IMR-90 (cell line): ENCODE data around the gene AAMDC. TPM values are rescaled to one million over a fixed set of nuclear protein-coding genes. Genes with fewer than 3 reads are reported as not detected.
A peak's percentile ranks its signal among the peaks of the same experiment; 100 is the strongest.
"Not testable (repeated sequence)": the region's sequence is repeated elsewhere in the genome, so short reads cannot be mapped to it uniquely, and the experiment has no call there.

Experiments used
- ATAC-seq: fragments of 200-7000 bp; cut with Tn5 transposase; 2 replicates; pipeline ENCODE4 v1.9.1; 2020; ENCODE audit warnings: low read depth, mild to moderate bottlenecking, moderate library complexity
- BruUV-seq: library from RNA; stranded (reverse); fragments of 400-500 nt; replicated peaks from 2 replicates; lab custom pipeline; 2021; lab: Mats Ljungman, UMichigan
- CTCF ChIA-PET: fragments of 300-600 bp; formaldehyde crosslinking; extraction: SDS; loops from one replicate; lab custom pipeline; 2021; ENCODE audit warnings: antibody characterized with exemption; lab: Yijun Ruan, JAX
- POLR2A ChIA-PET: fragments of 300-600 bp; sonication (Branson Sonifier 250); formaldehyde crosslinking; loops from one replicate; lab custom pipeline; 2022; ENCODE audit warnings: antibody characterized with exemption; ENCODE audit not compliant: unreplicated experiment; lab: Charles Lee
- DNase-seq: peaks from one replicate; pipeline ENCODE4 v3.0.0; 2013
- H2AFZ ChIP-seq: replicated peaks from 2 replicates; pipeline ENCODE3; 2013; ENCODE audit warnings: low read length, mild to moderate bottlenecking; ENCODE audit not compliant: poor library complexity
- H2AK5ac ChIP-seq: 2 replicates; pipeline ENCODE4 v1.6.1; 2013; ENCODE audit warnings: low read depth, low read length, inconsistent platforms
- H2AK9ac ChIP-seq: replicated peaks from 2 replicates; pipeline ENCODE3; 2013; ENCODE audit warnings: mild to moderate bottlenecking, low read depth, low read length, moderate library complexity; ENCODE audit not compliant: poor library complexity
- H2BK120ac ChIP-seq: 2 replicates; pipeline ENCODE4 v1.6.1; 2013; ENCODE audit warnings: low read depth, low read length, inconsistent platforms
- H2BK15ac ChIP-seq: 3 replicates; pipeline ENCODE4 v1.6.1; 2013; ENCODE audit warnings: low read depth, low read length, inconsistent platforms
- H2BK20ac ChIP-seq: 2 replicates; pipeline ENCODE4 v1.6.1; 2013; ENCODE audit warnings: low read depth, mild to moderate bottlenecking, inconsistent platforms, low read length, moderate library complexity
- H2BK5ac ChIP-seq: 2 replicates; pipeline ENCODE4 v1.6.1; 2013; ENCODE audit warnings: mild to moderate bottlenecking, low read depth, low read length, inconsistent platforms; ENCODE audit not compliant: poor library complexity, severe bottlenecking
- H3K14ac ChIP-seq: replicated peaks from 2 replicates; pipeline ENCODE4 v1.6.1; 2013; ENCODE audit warnings: low read depth, low read length, inconsistent platforms
- H3K18ac ChIP-seq: 2 replicates; pipeline ENCODE4 v1.6.1; 2013; ENCODE audit warnings: low read depth, low read length, control low read depth
- H3K23ac ChIP-seq: 2 replicates; pipeline ENCODE4 v1.6.1; 2013; ENCODE audit warnings: low read depth, low read length, inconsistent platforms
- H3K27ac ChIP-seq: 2 replicates; pipeline ENCODE4 v1.5.1; 2013; ENCODE audit warnings: mild to moderate bottlenecking, control low read depth, low read length; ENCODE audit not compliant: insufficient read depth
- H3K27me3 ChIP-seq: 2 replicates; pipeline ENCODE4 v1.6.1; 2013; ENCODE audit warnings: low read length; ENCODE audit not compliant: control insufficient read depth, insufficient read depth
- H3K36me3 ChIP-seq: 2 replicates; pipeline ENCODE4 v1.6.1; 2013; ENCODE audit warnings: low read length, mixed read lengths; ENCODE audit not compliant: control insufficient read depth, insufficient read depth
- H3K4ac ChIP-seq: 2 replicates; pipeline ENCODE4 v1.6.1; 2013; ENCODE audit warnings: low read depth, low read length, inconsistent platforms
- H3K4me1 ChIP-seq: 2 replicates; pipeline ENCODE4 v1.6.1; 2013; ENCODE audit warnings: low read length, mixed read lengths; ENCODE audit not compliant: control insufficient read depth, insufficient read depth
- H3K4me2 ChIP-seq: 2 replicates; pipeline ENCODE4 v1.6.1; 2013; ENCODE audit warnings: low read depth, mild to moderate bottlenecking, control low read depth, low read length, moderate library complexity
- H3K4me3 ChIP-seq: 2 replicates; pipeline ENCODE4 v1.5.1; 2013; ENCODE audit warnings: low read depth, mild to moderate bottlenecking, control low read depth, low read length, moderate library complexity; ENCODE audit not compliant: insufficient read depth
- H3K56ac ChIP-seq: 2 replicates; pipeline ENCODE4 v1.6.1; 2013; ENCODE audit warnings: low read length, inconsistent platforms; ENCODE audit not compliant: insufficient read depth; ENCODE audit errors: extremely low read depth
- H3K79me1 ChIP-seq, 2 experiments: 2 replicates each; pipeline ENCODE4 v1.6.1; 2013; ENCODE audit warnings: low read length in 2 of 2, inconsistent platforms in 1 of 2, low read depth in 1 of 2
- H3K9ac ChIP-seq: 2 replicates; pipeline ENCODE4 v1.6.1; 2013; ENCODE audit warnings: low read depth, low read length, control low read depth
- H3K9me1 ChIP-seq: 2 replicates; pipeline ENCODE4 v1.6.1; 2013; ENCODE audit warnings: low read length, inconsistent platforms; ENCODE audit not compliant: insufficient read depth
- H3K9me3 ChIP-seq: 2 replicates; pipeline ENCODE4 v1.6.1; 2013; ENCODE audit warnings: low read length; ENCODE audit not compliant: control insufficient read depth, insufficient read depth
- H4K20me1 ChIP-seq: 2 replicates; pipeline ENCODE4 v1.6.1; 2013; ENCODE audit warnings: low read length, inconsistent platforms; ENCODE audit not compliant: insufficient read depth
- H4K5ac ChIP-seq: 2 replicates; pipeline ENCODE4 v1.6.1; 2013; ENCODE audit warnings: mild to moderate bottlenecking, low read depth, low read length, control low read depth
- H4K8ac ChIP-seq, 2 experiments: 2 replicates each; pipeline ENCODE4 v1.6.1; 2013; ENCODE audit warnings: low read depth in 2 of 2, low read length in 2 of 2, control low read depth in 1 of 2, inconsistent platforms in 1 of 2
- H4K91ac ChIP-seq: 2 replicates; pipeline ENCODE4 v1.6.1; 2013; ENCODE audit warnings: low read depth, low read length, inconsistent platforms; ENCODE audit not compliant: insufficient read depth
- MXI1 ChIP-seq: IDR thresholded peaks from 2 replicates; pipeline ENCODE4 v1.6.1; 2012; ENCODE audit warnings: low read depth, mild to moderate bottlenecking, low read length, moderate library complexity, borderline replicate concordance
- SMC3 ChIP-seq: fragments of 150-350 bp; IDR thresholded peaks from 2 replicates; pipeline ENCODE4 v1.6.1; 2016; ENCODE audit warnings: low read depth, mild to moderate bottlenecking, antibody characterized with exemption, low read length, moderate library complexity
- WGBS, 2 experiments: methylation state at CpG; one replicate each; pipeline versions ENCODE4 v1.1.5 to v1.1.7; 2013; ENCODE audit warnings: missing lambda C conversion rate in 2 of 2; ENCODE audit not compliant: insufficient read length in 1 of 2; ENCODE audit errors: extremely low coverage in 2 of 2; 5-methylcytosine and 5-hydroxymethylcytosine counted together
- dilution Hi-C: fragments of 300-500 bp; cut with HindIII; formaldehyde crosslinking; loops from one replicate; pipeline ENCODE4 v1.14.3; 2018; ENCODE audit warnings: low sequenced_read_pairs; ENCODE audit not compliant: unreplicated experiment
- in situ Hi-C: fragments of 300-500 bp; cut with MboI; formaldehyde crosslinking; loops from 3 replicates; pipeline ENCODE4 v1.14.3; 2019; ENCODE audit warnings: low sequenced_read_pairs, inconsistent platforms, mixed read lengths
- intact Hi-C: fragments of 100-400 bp; cut with micrococcal nuclease; formaldehyde crosslinking; loops from 2 replicates; pipeline ENCODE4 v1.10.0; 2022
- polyA plus RNA-seq, 3 experiments: library from polyadenylated mRNA; depleted of rRNA; stranded (reverse); fragments of >200 nt; gene quantifications; 2 replicates each; pipeline ENCODE4 v1.2.3, GENCODE V29; 2012; ENCODE audit warnings: low replicate concordance in 1 of 3
- total RNA-seq: library from RNA; depleted of rRNA; stranded (reverse); fragments of >200 nt; gene quantifications from 2 replicates; pipeline ENCODE4 v1.2.3, GENCODE V29; 2012

Gene AAMDC
- total and polyA plus RNA-seq, 2 of the 4 experiments (the other 2 are of a cell fraction) = 15.8 to 47.6 TPM

- H2AFZ ChIP-seq, H3K9ac ChIP-seq, H3K4me1 ChIP-seq, H3K27ac ChIP-seq, BruUV-seq, dilution Hi-C loops, H4K20me1 ChIP-seq, H4K91ac ChIP-seq, intact Hi-C loops, H4K8ac ChIP-seq, H2AK5ac ChIP-seq, H4K5ac ChIP-seq, H3K4me2 ChIP-seq, H3K23ac ChIP-seq, H2AK9ac ChIP-seq, H3K18ac ChIP-seq, H3K9me3 ChIP-seq, H3K4ac ChIP-seq, H3K27me3 ChIP-seq, H3K56ac ChIP-seq, in situ Hi-C loops, H2BK15ac ChIP-seq, H3K4me3 ChIP-seq: not testable (repeated sequence)
- Histone ChIP-seq H3K79me1 (peaks cover 0 to 13% of the 10 kb centered on the region in 2 experiments; a peak in 3 of 4 replicates), H3K36me3 (peaks cover 24% of the 10 kb centered on the region), H2BK120ac (0 out of 2 replicates have a peak overlapping the region, but pooled peaks have one; percentile 1), H3K14ac (peak overlapping the region; percentile 2; the same call in 1 of the 2 replicates), H2BK5ac (peak overlapping the region; percentile 28), H3K9me1 (peaks cover 24% of the 10 kb centered on the region), H2BK20ac (0 out of 2 replicates have a peak overlapping the region, but pooled peaks have one; percentile 3)
- POLR2A ChIA-PET = interaction anchor here (0.6 kb wide), 1 partner anchor 8 kb away, joined by 3 read pairs; no protein-coding TSS in a partner anchor
- no CpG with 5 or more reads among the region's 4 CpGs for WGBS, 2 experiments
- CTCF ChIA-PET = interaction anchor here (0.6 kb wide), 2 partner anchors 147 to 541 kb away, joined by 3 to 5 read pairs; no protein-coding TSS in a partner anchor
- peak; percentile 87 for ATAC-seq
- TF ChIP-seq SMC3 (0 out of 2 replicates have a peak, but pooled peaks have one; percentile 7), MXI1 (peak; percentile 86)
- peak; percentile 91 for DNase-seq
Measured at GRCh38 chr11:77878247-77878646, 57.3 kb downstream of the AAMDC start.
